ENCODE results near the gene HBB.

Gene HBB

DNA sequence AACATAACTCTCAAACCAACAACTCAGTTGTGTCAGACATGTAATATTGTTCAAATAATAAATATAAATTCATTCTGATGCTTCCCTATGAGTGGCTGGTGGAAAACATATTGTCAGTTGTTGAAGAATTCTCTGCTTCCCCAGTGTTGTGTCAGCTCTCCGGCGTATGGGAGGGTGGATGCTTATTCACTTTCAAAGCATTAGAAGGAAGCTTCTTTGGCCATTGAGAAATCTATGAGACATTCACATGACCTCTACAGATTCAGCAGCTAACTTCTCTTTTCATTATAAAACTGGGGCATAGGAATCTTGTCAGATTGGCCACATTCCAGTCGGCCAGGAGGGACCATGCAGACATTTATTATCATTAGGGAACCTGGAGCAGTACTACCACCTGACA lies 29.3 kb downstream of the HBB start:
- H4K20me1 ChIP-seq (ENCODE audit: insufficient read depth, low read length): no peaks in the 10 kb centered on the region

DNA sequence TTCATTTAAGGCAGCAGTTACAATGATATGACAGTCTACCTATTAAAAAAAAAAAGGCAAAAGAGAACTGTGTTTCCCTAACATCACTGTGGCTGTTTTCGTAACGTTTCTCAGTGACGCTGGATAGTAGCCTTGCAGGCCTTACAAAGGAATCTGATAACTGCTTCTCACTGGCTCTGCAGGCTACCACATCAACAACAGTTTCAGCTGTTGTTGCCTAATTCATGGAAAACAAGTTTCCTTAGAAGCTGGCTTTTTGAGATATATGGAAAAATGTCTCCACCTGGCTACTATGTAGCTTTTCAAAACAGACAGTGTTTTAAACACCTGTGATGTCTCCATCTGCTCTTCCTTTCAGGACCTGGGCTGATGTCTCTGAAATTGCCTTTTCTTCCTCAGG lies 30.1 kb downstream of the HBB start:
- no peaks in the 10 kb centered on the region for H3K79me2 ChIP-seq (ENCODE audit: low read length)
- DNase-seq: no peak
- H3K36me3 ChIP-seq (replicated peaks; ENCODE audit: insufficient read depth, low read length): no peaks in the 10 kb centered on the region
- no peaks in the 10 kb centered on the region for H3K4me1 ChIP-seq (ENCODE audit: low read length)
- H3K9me2 ChIP-seq (replicated peaks; ENCODE audit: insufficient read depth, low read length): no peaks in the 10 kb centered on the region
- H3K4me3 ChIP-seq (ENCODE audit: low read length): no peak overlapping the region
- no peaks in the 10 kb centered on the region for H3K9me3 ChIP-seq (replicated peaks; ENCODE audit: insufficient read depth, low read length)
- no peaks in the 10 kb centered on the region for H3F3A ChIP-seq (ENCODE audit: insufficient read depth, low read length)
- no peak overlapping the region for H2AFZ ChIP-seq (ENCODE audit: low read length)
- TF ChIP-seq EZH2 (optimal IDR thresholded peaks at IDR 0.05; ENCODE audit: low read depth, low read length): no peak
- TF ChIP-seq, protein P1, sequence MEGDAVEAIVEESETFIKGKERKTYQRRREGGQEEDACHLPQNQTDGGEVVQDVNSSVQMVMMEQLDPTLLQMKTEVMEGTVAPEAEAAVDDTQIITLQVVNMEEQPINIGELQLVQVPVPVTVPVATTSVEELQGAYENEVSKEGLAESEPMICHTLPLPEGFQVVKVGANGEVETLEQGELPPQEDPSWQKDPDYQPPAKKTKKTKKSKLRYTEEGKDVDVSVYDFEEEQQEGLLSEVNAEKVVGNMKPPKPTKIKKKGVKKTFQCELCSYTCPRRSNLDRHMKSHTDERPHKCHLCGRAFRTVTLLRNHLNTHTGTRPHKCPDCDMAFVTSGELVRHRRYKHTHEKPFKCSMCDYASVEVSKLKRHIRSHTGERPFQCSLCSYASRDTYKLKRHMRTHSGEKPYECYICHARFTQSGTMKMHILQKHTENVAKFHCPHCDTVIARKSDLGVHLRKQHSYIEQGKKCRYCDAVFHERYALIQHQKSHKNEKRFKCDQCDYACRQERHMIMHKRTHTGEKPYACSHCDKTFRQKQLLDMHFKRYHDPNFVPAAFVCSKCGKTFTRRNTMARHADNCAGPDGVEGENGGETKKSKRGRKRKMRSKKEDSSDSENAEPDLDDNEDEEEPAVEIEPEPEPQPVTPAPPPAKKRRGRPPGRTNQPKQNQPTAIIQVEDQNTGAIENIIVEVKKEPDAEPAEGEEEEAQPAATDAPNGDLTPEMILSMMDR (IDR thresholded peaks at IDR 0.05; ENCODE audit: low read length): no peak
- no peak for TF ChIP-seq EZH2phosphoT487 (IDR thresholded peaks at IDR 0.05; ENCODE audit: low read length)
- no peak overlapping the region for H3K4me2 ChIP-seq (ENCODE audit: low read depth, low read length)
- no peak overlapping the region for H3K27ac ChIP-seq (ENCODE audit: low read length)
- no peak overlapping the region for H3K9ac ChIP-seq (ENCODE audit: low read length)
- H4K20me1 ChIP-seq (ENCODE audit: insufficient read depth, low read length): no peaks in the 10 kb centered on the region
- H3K27me3 ChIP-seq (replicated peaks; ENCODE audit: insufficient read depth, low read length): no peaks in the 10 kb centered on the region

More for the DNA sequence above, 29.3 kb downstream of the HBB start:
- no peak overlapping the region for H3K27ac ChIP-seq (ENCODE audit: low read length)
- no peaks in the 10 kb centered on the region for H3K27me3 ChIP-seq (replicated peaks; ENCODE audit: insufficient read depth, low read length)
- H3K36me3 ChIP-seq (replicated peaks; ENCODE audit: insufficient read depth, low read length): no peaks in the 10 kb centered on the region
- no peak overlapping the region for H3K4me3 ChIP-seq (ENCODE audit: low read length)
- no peaks in the 10 kb centered on the region for H3K79me2 ChIP-seq (ENCODE audit: low read length)
- H3K4me1 ChIP-seq (ENCODE audit: low read length): no peaks in the 10 kb centered on the region
- TF ChIP-seq, protein P1 (IDR thresholded peaks at IDR 0.05; ENCODE audit: low read length): no peak
- no peak for TF ChIP-seq EZH2phosphoT487 (IDR thresholded peaks at IDR 0.05; ENCODE audit: low read length)
- no peak for TF ChIP-seq EZH2 (optimal IDR thresholded peaks at IDR 0.05; ENCODE audit: low read depth, low read length)
- no peaks in the 10 kb centered on the region for H3K9me2 ChIP-seq (replicated peaks; ENCODE audit: insufficient read depth, low read length)
- H3K9me3 ChIP-seq (replicated peaks; ENCODE audit: insufficient read depth, low read length): no peaks in the 10 kb centered on the region
- no peak overlapping the region for H3K9ac ChIP-seq (ENCODE audit: low read length)
- no peaks in the 10 kb centered on the region for H3F3A ChIP-seq (ENCODE audit: insufficient read depth, low read length)
- no peak overlapping the region for H3K4me2 ChIP-seq (ENCODE audit: low read depth, low read length)
- DNase-seq: no peak
- H2AFZ ChIP-seq (ENCODE audit: low read length): no peak overlapping the region

DNA sequence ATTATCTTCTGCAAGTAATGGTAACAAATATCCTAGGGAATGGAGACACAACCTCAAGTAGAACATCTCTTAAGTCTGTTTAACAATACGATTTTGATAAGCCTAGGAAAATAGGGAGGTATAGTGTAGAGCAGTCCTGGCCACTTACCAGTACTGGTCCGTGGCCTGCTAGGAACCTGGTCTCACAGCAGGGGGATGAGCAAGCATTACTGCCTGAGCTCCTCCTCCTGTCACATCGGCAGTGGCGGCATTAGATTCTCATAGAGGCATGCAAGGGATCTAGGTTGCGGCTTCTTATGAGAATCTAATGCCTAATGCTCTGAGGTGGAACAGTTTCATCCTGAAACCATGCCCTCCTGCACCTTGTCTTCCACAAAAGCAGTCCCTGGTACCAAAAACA lies 30.8 kb downstream of the HBB start:
- Histone ChIP-seq H4K20me1 (ENCODE audit: insufficient read depth, low read length) (no peaks in the 10 kb centered on the region), H3K79me2 (ENCODE audit: low read length) (no peaks in the 10 kb centered on the region), H3K4me3 (ENCODE audit: low read length) (no peak overlapping the region), H3K27me3 (replicated peaks; ENCODE audit: insufficient read depth, low read length) (no peaks in the 10 kb centered on the region), H3K4me1 (ENCODE audit: low read length) (no peaks in the 10 kb centered on the region), H3K9me2 (replicated peaks; ENCODE audit: insufficient read depth, low read length) (no peaks in the 10 kb centered on the region), H3K27ac (ENCODE audit: low read length) (no peak overlapping the region), H3K36me3 (replicated peaks; ENCODE audit: insufficient read depth, low read length) (no peaks in the 10 kb centered on the region), H3K9ac (ENCODE audit: low read length) (no peak overlapping the region), H3F3A (ENCODE audit: insufficient read depth, low read length) (no peaks in the 10 kb centered on the region), H2AFZ (ENCODE audit: low read length) (no peak overlapping the region), H3K4me2 (ENCODE audit: low read depth, low read length) (no peak overlapping the region), H3K9me3 (replicated peaks; ENCODE audit: insufficient read depth, low read length) (no peaks in the 10 kb centered on the region)
- TF ChIP-seq EZH2phosphoT487 (IDR thresholded peaks at IDR 0.05; ENCODE audit: low read length) (no peak), EZH2 (optimal IDR thresholded peaks at IDR 0.05; ENCODE audit: low read depth, low read length) (no peak)
- TF ChIP-seq, protein P1 (IDR thresholded peaks at IDR 0.05; ENCODE audit: low read length): no peak
- no peak for DNase-seq

Data from MM.1S (cell line).